RWPE2 (cell line): ENCODE measurements around the gene DARS1.
A peak's percentile ranks its signal among the peaks of the same experiment; 100 is the strongest.

ENCODE experiments used
- ATAC-seq: fragments of 200-7000 bp; cut with Tn5 transposase; 3 replicates; pipeline ENCODE4 v1.9.1; 2021; ENCODE audit warnings: low read depth
- DNase-seq: peaks from one replicate; pipeline ENCODE4 v3.0.0-alpha.2; 2020; ENCODE audit warnings: low spot score
- H3K27ac ChIP-seq: fragments of 450-650 bp; 2 replicates; pipeline ENCODE4 v1.5.1; 2017; ENCODE audit warnings: mild to moderate bottlenecking; ENCODE audit not compliant: poor library complexity, severe bottlenecking
- H3K27me3 ChIP-seq: fragments of 250-450 bp; sonication (Bioruptor Pico); 2 replicates; pipeline ENCODE4 v1.5.1; 2021; ENCODE audit warnings: mild to moderate bottlenecking, moderate library complexity; ENCODE audit not compliant: insufficient read depth, poor library complexity, severe bottlenecking
- H3K36me3 ChIP-seq: fragments of 250-450 bp; sonication (Bioruptor Pico); 2 replicates; pipeline ENCODE4 v1.5.1; 2020; ENCODE audit warnings: low read depth, mild to moderate bottlenecking, moderate library complexity
- H3K4me1 ChIP-seq: fragments of 250-450 bp; sonication (Bioruptor Pico); 2 replicates; pipeline ENCODE4 v1.5.1; 2021; ENCODE audit warnings: mild to moderate bottlenecking, moderate library complexity; ENCODE audit not compliant: insufficient read depth, poor library complexity, severe bottlenecking
- H3K4me3 ChIP-seq: fragments of 250-450 bp; sonication (Bioruptor Pico); 2 replicates; pipeline ENCODE4 v1.5.1; 2021; ENCODE audit warnings: mild to moderate bottlenecking, moderate library complexity; ENCODE audit not compliant: severe bottlenecking
- H3K9me3 ChIP-seq: fragments of 250-450 bp; sonication (Bioruptor Pico); 2 replicates; pipeline ENCODE4 v1.5.1; 2021; ENCODE audit warnings: mild to moderate bottlenecking, moderate library complexity; ENCODE audit not compliant: severe bottlenecking
- CTCF ChIP-seq: fragments of 450-650 bp; IDR thresholded peaks from one replicate; pipeline ENCODE4 v1.5.1; 2017; ENCODE audit warnings: mild to moderate bottlenecking, moderate library complexity; ENCODE audit not compliant: poor library complexity, severe bottlenecking

Gene DARS1

DNA sequence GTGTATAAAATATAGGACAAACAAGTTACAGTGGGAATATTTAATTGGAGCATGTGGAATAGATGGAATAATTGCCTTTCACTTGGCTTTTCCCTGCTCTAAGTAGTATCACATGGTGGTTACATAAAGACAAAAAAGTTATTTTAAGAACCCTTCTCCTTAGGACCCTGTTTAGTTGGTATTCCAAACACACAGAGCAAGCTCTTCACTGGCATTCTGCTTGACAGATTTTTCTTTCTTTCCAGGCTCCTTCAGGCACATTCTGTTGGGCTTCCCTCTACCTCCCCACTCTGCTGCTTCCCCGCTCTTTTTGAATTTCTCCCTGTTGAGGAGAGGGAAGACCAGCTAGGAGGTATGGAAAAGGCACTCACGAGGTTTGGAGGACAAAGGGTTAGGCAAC is 29.0 kb upstream of the DARS1 start:
- H3K9me3 ChIP-seq = no peaks in the 10 kb centered on the region
- no peaks in the 10 kb centered on the region for H3K27me3 ChIP-seq
- no peak overlapping the region for H3K27ac ChIP-seq
- no peaks in the 10 kb centered on the region for H3K36me3 ChIP-seq
- ATAC-seq (no peak), DNase-seq (no peak)
- no peaks in the 10 kb centered on the region for H3K4me1 ChIP-seq
- no peak overlapping the region for H3K4me3 ChIP-seq
- no peak for TF ChIP-seq CTCF

GRCh38 chr2:136013955-136014354 is 28.5 kb upstream of the DARS1 start:
- DNase-seq (no peak), ATAC-seq (peak; percentile 33; the same call in 1 of the 3 replicates)

DNA sequence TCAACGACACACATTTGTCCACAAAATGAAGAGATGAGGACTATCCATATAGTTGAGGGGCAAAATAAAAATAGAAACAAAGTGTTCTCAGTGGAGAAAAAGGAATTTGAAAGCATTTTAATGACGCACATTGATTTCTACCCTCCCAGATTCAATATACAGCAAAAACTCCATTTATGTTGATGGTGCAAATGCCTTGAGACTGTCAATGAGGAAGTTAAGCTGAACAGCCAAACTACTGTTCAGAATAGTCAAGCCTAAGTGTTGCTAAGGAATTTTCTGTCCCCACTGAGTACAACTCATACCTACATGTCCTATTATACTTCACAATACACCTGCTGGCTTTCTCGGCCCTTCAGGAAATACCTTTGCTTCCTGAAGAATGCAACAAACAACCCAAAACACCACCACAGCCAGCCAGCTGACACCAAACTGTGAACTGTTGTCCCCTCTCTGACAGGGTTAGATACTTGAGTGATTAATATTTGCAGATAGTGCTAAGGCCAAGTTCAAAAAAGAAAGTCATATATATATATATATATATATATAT is 27.8 kb upstream of the DARS1 start:
- Histone ChIP-seq H3K4me1 (no peaks in the 10 kb centered on the region), H3K27me3 (no peaks in the 10 kb centered on the region), H3K36me3 (no peaks in the 10 kb centered on the region), H3K9me3 (no peaks in the 10 kb centered on the region), H3K27ac (no peak overlapping the region), H3K4me3 (no peak overlapping the region)
- TF ChIP-seq CTCF = no peak
- DNase-seq = no peak
- ATAC-seq = no peak

More at GRCh38 chr2:136013955-136014354, 28.5 kb upstream of the DARS1 start:
- Histone ChIP-seq H3K4me1 (no peaks in the 10 kb centered on the region), H3K27ac (no peak overlapping the region), H3K9me3 (no peaks in the 10 kb centered on the region), H3K36me3 (no peaks in the 10 kb centered on the region), H3K4me3 (no peak overlapping the region), H3K27me3 (no peaks in the 10 kb centered on the region)
- no peak for TF ChIP-seq CTCF

DNA sequence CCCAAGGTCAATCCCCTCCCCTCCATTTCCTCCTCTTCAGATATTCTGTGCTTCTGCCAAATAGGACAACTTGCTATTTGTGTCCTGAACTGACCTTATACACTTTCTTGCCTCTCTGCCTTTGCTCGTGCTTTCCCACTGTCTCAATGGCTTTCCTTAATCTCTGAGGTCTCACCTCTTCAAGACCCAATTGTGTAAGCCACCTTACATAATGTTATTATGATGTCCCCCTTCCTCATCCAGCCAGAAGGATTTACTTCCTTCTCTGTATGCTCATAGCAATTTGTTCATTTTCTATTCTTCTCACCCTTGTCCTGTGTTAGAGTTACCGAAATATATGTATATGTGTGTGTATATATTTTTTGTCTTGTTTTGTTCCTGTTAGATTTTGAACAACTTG is 26.9 kb upstream of the DARS1 start:
- ATAC-seq (no peak), DNase-seq (no peak)
- TF ChIP-seq CTCF = no peak
- Histone ChIP-seq H3K27ac (no peak overlapping the region), H3K27me3 (no peaks in the 10 kb centered on the region), H3K4me3 (no peak overlapping the region), H3K36me3 (no peaks in the 10 kb centered on the region), H3K9me3 (no peaks in the 10 kb centered on the region), H3K4me1 (no peaks in the 10 kb centered on the region)

DNA sequence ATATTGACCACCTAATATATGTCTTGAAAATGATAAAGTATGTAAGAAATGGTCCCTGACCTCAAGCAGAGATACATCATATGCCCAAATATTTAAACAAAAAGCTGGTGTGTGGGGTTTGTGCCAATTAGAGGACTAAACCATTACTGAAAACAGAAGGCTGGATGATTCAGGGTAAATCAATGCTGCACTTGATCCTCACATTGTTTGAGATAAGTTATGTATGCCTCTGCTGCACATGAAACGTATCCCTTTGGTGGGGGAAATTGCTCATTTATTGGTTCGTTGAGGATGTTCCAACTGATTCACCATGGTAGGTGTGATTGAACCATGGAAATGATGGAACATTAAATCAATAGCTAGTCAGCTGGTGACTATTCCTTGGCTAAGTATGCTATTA is 24.7 kb upstream of the DARS1 start:
- no peaks in the 10 kb centered on the region for H3K4me1 ChIP-seq
- H3K27me3 ChIP-seq = no peaks in the 10 kb centered on the region
- H3K9me3 ChIP-seq = no peaks in the 10 kb centered on the region
- no peaks in the 10 kb centered on the region for H3K36me3 ChIP-seq
- H3K27ac ChIP-seq = no peak overlapping the region
- no peak overlapping the region for H3K4me3 ChIP-seq
- ATAC-seq (0 out of 3 replicates have a peak, but pooled peaks have one; percentile 19), DNase-seq (no peak)
- TF ChIP-seq CTCF = no peak
